Astrocyte (in vitro differentiated cells and primary cell): ENCODE data around the gene ACVR1.

ENCODE experiments used
- CTCF ChIP-seq: IDR thresholded peaks from 2 replicates; pipeline ENCODE4 v1.5.1; 2011; ENCODE audit warnings: low read depth, mild to moderate bottlenecking, inconsistent platforms, low read length, moderate library complexity; ENCODE audit not compliant: insufficient read depth
- EZH2 ChIP-seq: IDR thresholded peaks from 2 replicates; pipeline ENCODE4 v1.6.1; 2012; ENCODE audit warnings: mild to moderate bottlenecking, low read length, inconsistent platforms; ENCODE audit not compliant: insufficient read depth

- no peak for TF ChIP-seq CTCF
- TF ChIP-seq EZH2 = no peak
Measured at GRCh38 chr2:157839162-157839801, 36.8 kb downstream of the ACVR1 start.
